Measurements from ENCODE around the gene CENPC.
"Not testable (repeated sequence)": the region's sequence is repeated elsewhere in the genome, so short reads cannot be mapped to it uniquely, and the experiment has no call there.

CENPC gene, protein sequence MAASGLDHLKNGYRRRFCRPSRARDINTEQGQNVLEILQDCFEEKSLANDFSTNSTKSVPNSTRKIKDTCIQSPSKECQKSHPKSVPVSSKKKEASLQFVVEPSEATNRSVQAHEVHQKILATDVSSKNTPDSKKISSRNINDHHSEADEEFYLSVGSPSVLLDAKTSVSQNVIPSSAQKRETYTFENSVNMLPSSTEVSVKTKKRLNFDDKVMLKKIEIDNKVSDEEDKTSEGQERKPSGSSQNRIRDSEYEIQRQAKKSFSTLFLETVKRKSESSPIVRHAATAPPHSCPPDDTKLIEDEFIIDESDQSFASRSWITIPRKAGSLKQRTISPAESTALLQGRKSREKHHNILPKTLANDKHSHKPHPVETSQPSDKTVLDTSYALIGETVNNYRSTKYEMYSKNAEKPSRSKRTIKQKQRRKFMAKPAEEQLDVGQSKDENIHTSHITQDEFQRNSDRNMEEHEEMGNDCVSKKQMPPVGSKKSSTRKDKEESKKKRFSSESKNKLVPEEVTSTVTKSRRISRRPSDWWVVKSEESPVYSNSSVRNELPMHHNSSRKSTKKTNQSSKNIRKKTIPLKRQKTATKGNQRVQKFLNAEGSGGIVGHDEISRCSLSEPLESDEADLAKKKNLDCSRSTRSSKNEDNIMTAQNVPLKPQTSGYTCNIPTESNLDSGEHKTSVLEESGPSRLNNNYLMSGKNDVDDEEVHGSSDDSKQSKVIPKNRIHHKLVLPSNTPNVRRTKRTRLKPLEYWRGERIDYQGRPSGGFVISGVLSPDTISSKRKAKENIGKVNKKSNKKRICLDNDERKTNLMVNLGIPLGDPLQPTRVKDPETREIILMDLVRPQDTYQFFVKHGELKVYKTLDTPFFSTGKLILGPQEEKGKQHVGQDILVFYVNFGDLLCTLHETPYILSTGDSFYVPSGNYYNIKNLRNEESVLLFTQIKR

GRCh38 chr4:67545199-67546003 lies at the start of gene CENPC:
CENPC (minus strand) TSS chr4:67545503; CDS start chr4:67545355, 148 bp downstream.
- DNase-seq = peak; percentile 94

DNA sequence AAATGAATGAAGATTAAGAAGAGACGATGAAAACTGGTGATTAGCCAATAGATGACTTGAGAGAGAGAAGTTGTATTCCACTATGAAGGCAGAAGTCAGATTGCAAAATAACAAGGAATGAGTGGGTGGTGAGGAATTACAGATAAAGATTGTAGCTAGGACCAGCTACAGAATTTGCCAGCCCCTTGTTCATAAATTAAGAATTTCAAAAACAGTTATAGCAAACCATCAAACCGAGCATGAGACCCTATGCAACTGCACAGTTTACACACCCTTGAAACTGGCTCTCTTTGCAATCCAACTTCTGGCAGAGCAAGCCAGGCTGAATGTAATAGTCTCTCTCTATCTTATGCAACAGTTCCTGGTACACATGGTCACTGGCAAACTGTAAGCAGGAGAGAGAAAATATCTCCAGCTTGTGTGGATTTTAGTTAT lies 48.5 kb upstream of the CENPC start:
- no peak for DNase-seq

DNA sequence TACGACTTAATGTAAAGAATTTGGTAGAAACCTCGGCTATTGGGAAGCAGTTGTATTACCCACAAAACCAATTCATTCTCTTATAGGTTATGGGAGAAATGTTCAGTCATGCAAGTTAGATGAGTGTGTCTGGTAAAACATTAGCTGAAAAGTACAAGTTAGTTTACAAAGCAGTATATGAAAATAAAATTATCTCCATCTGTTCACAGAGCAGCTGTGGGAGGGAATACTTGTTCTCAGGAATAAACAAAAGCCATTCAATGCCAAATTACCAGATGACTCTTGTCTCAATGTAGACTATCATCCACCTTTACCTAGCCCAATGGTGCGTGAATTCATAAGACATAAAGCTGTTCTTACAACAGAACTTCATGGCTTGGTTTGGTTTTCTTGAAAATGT lies 41.9 kb upstream of the CENPC start:
- no peak for DNase-seq

DNA sequence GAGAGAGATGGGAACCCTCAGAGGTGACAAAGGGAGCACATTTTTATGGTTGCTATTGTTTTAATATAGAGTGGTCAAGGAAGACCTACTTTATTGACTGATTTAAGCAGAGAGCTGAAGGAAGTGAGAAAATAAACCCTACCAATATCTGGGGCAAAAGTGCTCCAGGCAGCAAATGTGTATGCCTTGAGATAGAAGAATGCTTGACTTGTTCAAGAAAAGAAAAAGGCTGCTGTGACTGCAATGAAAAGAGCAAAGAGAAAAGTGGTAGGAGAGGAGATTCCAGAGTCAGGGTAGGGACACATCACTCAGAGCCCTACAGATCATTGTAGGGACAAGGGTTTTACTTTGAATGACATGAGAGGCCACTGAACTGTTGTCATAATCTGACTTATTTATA lies 39.2 kb upstream of the CENPC start:
- DNase-seq = no peak

GRCh38 chr4:67581913-67582312 lies 36.6 kb upstream of the CENPC start:
- no peak for DNase-seq

- no peak for DNase-seq
Measured at GRCh38 chr4:67581208-67581857, 36.0 kb upstream of the CENPC start.

DNA sequence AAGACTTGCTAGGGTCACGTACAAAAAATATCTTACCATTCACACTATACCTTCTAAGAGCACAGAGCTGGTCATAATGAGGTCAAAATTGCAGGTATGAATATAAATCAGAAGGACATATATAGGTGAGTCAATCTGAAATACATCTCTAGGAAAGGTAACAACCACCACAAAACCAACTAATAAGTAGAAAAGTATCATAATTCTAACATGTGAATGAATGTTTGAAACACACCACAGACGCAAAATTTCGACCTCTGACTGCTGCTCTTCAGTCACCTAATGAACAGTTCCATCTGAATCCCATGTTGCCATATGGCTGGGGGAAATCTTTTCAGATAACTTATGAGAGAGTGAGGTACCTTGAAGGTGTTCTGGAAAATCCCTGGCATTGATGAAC lies 35.3 kb upstream of the CENPC start:
- no peak for DNase-seq

GRCh38 chr4:67576538-67576937 lies 31.2 kb upstream of the CENPC start:
- DNase-seq = no peak

GRCh38 chr4:67576059-67576466 lies 30.8 kb upstream of the CENPC start:
- no peak for DNase-seq

GRCh38 chr4:67575232-67576058 lies 30.1 kb upstream of the CENPC start:
- no peak for DNase-seq

- no peak for DNase-seq
Measured at GRCh38 chr4:67573193-67573592, 27.9 kb upstream of the CENPC start.

DNA sequence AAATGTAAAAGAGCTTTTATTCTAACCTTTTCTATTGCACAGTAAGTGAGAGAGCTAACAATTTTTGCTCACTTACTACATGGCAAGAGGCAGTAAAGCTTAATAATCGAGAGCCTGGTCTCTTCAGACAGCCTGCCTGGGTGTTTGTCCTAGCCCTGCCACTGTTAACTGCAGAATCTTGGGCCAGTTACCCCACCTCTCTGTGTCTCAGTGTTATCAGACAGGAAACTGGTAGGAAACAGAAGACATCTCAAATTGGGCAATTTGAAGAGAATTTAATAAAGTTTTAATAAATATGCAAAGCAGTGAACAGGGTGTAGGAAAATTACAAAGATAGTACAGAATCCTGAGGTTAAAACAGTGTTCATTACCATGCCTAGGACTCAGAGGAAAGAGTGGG lies 26.7 kb upstream of the CENPC start:
- no peak for DNase-seq

DNA sequence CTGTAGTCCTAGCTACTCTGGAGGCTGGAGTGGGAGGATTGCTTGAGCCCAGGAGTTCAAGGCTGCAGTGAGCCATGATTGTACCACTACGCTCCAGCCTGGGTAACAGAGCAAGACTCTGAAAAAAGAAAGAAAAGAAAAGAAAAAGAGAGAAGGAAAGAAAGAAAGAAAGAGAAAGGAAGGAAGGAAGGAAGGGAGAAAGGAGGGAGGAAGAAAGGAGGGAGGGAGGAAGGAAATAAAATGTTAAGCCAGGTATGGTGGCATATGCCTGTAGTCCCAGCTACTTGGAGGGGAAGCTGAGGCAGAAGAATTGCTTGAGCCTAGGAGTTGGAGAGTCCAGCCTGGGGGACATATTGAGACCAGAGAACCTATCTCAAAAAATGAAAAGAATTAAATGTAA lies 25.2 kb upstream of the CENPC start:
- DNase-seq = no peak

- no peak for DNase-seq
Measured at GRCh38 chr4:67568820-67569219, 23.5 kb upstream of the CENPC start.

DNA sequence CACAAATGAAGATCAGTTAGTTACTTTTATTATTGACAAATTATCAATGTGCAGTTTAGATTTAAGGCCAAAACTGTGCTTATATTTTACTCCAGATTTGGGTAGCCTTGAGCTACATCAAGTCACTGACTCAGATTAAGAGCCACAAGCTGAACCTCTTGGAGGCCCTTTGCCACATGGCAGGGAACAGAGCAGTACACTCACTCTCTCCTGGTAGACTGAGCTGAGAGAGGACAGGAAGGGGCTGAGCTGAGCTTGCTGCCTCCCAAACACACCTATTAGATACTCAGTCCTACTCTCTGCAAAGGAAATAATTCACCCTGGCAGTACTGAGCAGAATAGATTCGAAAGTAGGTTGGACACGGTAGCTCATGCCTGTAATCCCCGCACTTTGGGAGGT lies 21.0 kb upstream of the CENPC start:
- DNase-seq = no peak

DNA sequence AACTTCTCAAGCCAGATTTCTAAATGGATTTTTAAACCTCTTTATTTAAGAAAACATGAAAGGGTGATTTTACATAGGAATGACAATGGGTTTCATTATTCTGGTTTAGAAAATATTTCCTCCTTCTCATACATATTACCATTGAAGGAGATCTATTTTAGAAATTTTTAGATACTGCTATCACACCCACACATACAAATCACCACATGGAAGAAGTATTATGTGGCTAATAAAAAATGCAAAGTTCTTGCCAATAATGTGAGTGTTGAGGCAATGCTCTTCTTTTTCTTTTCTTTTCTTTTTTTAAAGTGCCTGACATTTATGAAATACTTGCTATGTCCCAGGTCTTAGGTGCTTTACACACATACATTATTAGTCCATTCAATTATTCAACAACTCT lies 20.0 kb upstream of the CENPC start:
- DNase-seq = no peak

- DNase-seq = no peak
Measured at GRCh38 chr4:67558493-67558892, 13.2 kb upstream of the CENPC start, which contains the start of gene STAP1. STAP1 (plus strand) TSS chr4:67558727; CDS start chr4:67558810, 83 bp downstream.

DNA sequence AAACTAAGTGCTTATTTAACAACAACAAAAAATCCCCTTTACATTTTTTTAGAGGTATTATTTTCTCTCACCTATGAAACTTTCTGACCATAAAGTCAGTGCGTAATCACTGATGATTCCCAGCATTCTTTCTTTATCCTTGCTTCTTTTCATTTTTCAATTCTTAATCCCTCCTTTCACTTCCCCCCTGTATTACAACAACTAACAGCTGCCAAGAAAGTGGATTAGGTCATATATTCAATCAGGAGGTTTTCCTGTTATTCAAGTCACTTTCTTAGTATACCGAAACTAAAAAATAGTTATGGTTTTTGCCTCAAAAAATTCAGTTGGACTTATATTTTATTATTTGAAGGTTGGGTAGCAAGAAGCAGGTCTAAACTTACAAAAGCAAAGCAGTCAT lies 11.1 kb upstream of the CENPC start:
- no peak for DNase-seq

DNA sequence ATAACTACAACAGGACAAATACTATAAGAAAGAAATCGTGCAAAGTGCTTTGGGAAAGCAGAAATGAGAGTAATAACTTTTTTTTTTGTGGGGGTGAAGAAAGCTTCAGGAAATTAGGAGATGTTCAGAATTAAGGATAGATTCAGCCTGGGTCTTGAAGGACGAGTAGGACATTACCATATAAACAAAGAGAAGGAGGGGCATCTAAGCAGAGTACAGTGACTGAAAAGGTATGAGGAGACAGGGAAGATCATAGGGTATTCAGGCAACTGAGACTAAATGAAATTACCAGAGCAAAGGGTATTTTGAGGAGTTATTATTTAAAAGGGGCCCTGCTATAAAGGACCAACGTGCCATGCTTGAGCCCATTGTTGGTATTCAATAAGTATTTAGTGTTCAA lies 10.1 kb upstream of the CENPC start:
- DNase-seq = no peak

DNA sequence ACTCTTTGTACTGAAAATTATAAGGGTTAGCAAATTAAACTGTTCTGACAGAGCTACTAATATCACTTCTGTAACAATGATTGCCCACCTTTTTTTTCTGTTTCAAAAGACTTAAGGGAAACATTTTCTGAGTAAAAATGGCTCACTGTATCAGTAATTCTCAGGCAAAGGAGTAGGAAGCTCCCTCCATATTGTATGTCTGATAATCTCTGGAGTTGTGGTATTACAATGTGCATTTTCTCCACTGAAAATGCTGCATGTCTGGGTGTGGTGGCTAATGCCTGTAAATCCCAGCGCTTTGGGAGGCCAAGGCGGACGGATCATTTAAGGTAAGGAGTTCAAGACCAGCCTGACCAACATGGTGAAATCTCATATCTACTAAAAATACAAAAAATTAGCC lies 8.8 kb upstream of the CENPC start:
- no peak for DNase-seq

DNA sequence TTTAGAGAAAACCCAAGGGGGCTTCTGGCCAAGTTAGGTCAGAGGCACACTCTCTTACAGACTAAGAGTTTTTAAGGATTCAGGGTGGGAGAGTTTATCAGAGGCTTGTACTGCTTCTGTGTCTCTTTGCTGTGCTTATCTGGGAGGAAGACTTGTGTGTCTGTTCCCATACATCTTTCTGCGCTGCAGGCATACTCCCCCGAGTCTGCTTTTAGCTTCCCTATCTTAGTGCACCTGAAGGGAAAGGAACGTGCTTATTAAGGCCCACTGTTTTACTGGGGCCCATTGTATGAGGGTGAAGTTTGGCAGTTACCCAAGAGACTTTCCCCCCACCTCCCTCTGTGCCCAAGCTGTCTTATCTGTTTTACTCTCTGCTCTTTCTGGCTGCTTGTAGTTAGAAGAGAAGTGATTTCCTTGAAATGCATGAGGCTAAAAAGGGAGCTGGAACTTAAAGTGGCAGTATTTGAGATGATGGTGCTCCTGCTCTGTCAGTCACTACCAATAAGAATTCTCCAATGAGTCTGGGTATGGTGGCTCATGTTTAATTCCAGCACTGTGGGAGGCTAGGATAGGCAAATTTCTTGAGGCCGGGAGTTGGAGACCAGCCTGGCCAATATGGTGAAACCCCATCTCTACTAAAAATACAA lies 7.0 kb upstream of the CENPC start:
- DNase-seq = not testable (repeated sequence)

Measured in stimulated activated naive CD4-positive, alpha-beta T cell treated with Interleukin-2 at 50 U/mL for 16 hours (primary cell).